Kidney (tissue), 14 donors: ENCODE results near the gene SMARCAL1. TPM values are rescaled to one million over a fixed set of nuclear protein-coding genes. Genes with fewer than 3 reads are reported as not detected.

Experiments
- DNase-seq, 5 donors: peaks; one replicate each; pipeline ENCODE4 v3.0.0-alpha.2; 2013 to 2020
- FAIRE-seq: peaks from 2 replicates; lab custom pipeline; 2012; peaks lifted over from hg19 to GRCh38; lab: Jason Lieb, UNC
- H3K27ac ChIP-seq, 2 donors: one replicate each; pipeline ENCODE4 v1.7.0; 2013; ENCODE audit warnings: low read depth in 2 of 2, low read length in 2 of 2, inconsistent platforms in 1 of 2
- H3K27me3 ChIP-seq: one replicate; pipeline ENCODE4 v1.7.1; 2013; ENCODE audit warnings: low read length, inconsistent platforms; ENCODE audit not compliant: control insufficient read depth, insufficient read depth
- H3K36me3 ChIP-seq, 3 donors: one replicate each; pipeline versions ENCODE4 v1.7.0 to v1.7.1; 2013; ENCODE audit warnings: low read length in 3 of 3, control low read depth in 1 of 3, inconsistent platforms in 1 of 3; ENCODE audit not compliant: insufficient read depth in 3 of 3, control insufficient read depth in 2 of 3
- H3K4me1 ChIP-seq, 3 donors: one replicate each; pipeline versions ENCODE4 v1.7.0 to v1.7.1; 2013; ENCODE audit warnings: low read length in 3 of 3, inconsistent platforms in 1 of 3, low read depth in 1 of 3; ENCODE audit not compliant: control insufficient read depth in 2 of 3, insufficient read depth in 2 of 3
- H3K4me3 ChIP-seq, 3 donors: one replicate each; pipeline versions ENCODE4 v1.7.0 to v1.8.1; 2013; ENCODE audit warnings: low read length in 3 of 3, control low read depth in 1 of 3, inconsistent platforms in 1 of 3
- H3K9ac ChIP-seq, 3 donors: one replicate each; pipeline versions ENCODE4 v1.7.0 to v1.7.1; 2013; ENCODE audit warnings: low read length in 3 of 3, control low read depth in 1 of 3, inconsistent platforms in 1 of 3
- H3K9me3 ChIP-seq, 3 donors: one replicate each; pipeline versions ENCODE4 v1.7.0 to v1.7.1; 2013; ENCODE audit warnings: low read length in 3 of 3, control low read depth in 1 of 3, inconsistent platforms in 1 of 3; ENCODE audit not compliant: control insufficient read depth in 2 of 3, insufficient read depth in 1 of 3
- intact Hi-C: fragments of 100-400 bp; cut with DNase I; formaldehyde crosslinking; loops from one replicate; pipeline ENCODE4 v1.11.1; 2022
- polyA plus RNA-seq: library from polyadenylated mRNA; stranded (reverse); fragments of 350-450 nt; fragmentation: Illumina TruSeq; extraction: RNeasy Lipid Tissue Mini Kit (QIAGEN cat#74804); gene quantifications from one replicate; pipeline ENCODE4 v1.2.3, GENCODE V29; 2014; ENCODE audit warnings: low read depth, low replicate concordance; ENCODE audit not compliant: insufficient read depth
- total RNA-seq: library from RNA; stranded (reverse); fragmentation: NEBNext Ultra II Directional; extraction: Animal tissue kit (Norgen Biotek cat#: 25700); gene quantifications from one replicate; pipeline ENCODE4 v1.2.1, GENCODE V29; 2021
- TF ChIP-seq, protein P1 (sequence below): IDR thresholded peaks from 3 replicates; pipeline ENCODE4 v1.5.1; 2012; ENCODE audit warnings: mild to moderate bottlenecking, moderate library complexity, borderline replicate concordance; ENCODE audit not compliant: insufficient read depth; ENCODE audit errors: extremely low read depth
- donor health status: control.
- donor health status: control.
- donor health status: control.
- donor health status: control.
- donor health status: control.
- donor health status: DM: yes; HTN: yes; CAD: no.
- donor health status: Normal renal cell carcinoma (clear cell type).

Gene SMARCAL1
- total and polyA plus RNA-seq, 2 donors from 2014 or later = 9.7 to 17.3 TPM

DNA sequence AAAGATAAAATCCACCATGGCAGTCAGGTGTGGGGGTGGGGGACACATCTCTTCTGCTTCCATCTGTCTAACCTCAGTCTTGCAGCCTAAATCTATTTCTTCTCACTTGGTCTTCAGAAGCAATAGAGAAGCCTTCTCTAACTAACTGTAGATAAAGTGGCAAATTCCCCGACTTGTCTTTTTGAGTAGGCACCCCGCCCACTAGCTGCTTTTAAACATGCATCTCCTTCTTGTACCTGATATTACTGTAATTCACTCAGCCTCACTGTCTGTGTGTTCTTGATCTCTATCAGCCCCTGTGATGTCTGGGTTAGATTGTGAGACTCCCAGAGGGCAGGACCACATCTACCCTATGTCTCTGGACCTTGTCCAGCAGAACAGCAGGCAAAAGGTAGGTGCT is 46.8 kb upstream of the SMARCAL1 start:
- Histone ChIP-seq H3K27ac (no peak overlapping the region), H3K4me3 (no peak overlapping the region), H3K9ac (no peak overlapping the region), H3K9me3 (no peaks in the 10 kb centered on the region), H3K4me1 (no peaks in the 10 kb centered on the region), H3K27me3 (peaks cover 12% of the 10 kb centered on the region), H3K36me3 (no peaks in the 10 kb centered on the region)
- intact Hi-C loops = no loop called here
- DNase-seq (no peak), FAIRE-seq (no peak)
- TF ChIP-seq, protein P1, sequence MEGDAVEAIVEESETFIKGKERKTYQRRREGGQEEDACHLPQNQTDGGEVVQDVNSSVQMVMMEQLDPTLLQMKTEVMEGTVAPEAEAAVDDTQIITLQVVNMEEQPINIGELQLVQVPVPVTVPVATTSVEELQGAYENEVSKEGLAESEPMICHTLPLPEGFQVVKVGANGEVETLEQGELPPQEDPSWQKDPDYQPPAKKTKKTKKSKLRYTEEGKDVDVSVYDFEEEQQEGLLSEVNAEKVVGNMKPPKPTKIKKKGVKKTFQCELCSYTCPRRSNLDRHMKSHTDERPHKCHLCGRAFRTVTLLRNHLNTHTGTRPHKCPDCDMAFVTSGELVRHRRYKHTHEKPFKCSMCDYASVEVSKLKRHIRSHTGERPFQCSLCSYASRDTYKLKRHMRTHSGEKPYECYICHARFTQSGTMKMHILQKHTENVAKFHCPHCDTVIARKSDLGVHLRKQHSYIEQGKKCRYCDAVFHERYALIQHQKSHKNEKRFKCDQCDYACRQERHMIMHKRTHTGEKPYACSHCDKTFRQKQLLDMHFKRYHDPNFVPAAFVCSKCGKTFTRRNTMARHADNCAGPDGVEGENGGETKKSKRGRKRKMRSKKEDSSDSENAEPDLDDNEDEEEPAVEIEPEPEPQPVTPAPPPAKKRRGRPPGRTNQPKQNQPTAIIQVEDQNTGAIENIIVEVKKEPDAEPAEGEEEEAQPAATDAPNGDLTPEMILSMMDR = no peak

DNA sequence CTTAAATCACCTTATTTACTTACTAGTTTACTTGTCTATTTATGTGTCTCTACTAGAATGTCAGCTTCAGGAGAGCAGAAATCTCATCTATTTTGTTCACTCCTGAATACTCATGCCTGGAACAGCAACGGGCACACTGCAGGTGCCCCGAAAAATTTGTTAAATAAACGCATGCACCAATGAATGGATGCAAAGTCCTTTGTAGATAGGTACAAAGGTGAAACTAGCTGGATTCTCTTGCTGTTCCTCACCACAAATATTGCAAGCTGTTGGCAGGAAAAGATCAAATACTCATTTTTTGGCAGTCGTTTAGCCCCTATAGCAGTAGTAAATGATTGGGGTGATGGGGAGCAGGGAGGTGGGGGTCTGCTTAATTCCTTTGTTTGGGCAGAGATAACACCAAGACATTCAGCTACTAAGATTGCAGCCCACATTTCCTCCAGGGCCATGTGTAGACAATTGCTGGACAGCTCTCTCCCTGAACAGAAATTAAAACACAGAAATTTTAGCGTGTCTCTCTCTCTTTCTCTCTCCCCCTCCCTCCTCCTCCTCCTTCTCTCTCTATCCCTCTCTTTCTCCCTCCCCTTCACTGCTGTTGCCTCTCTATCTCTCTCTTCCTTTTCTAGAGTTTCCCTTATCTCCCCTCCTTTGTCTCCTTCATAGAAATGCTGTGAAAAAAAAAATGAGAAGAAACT is 45.4 kb upstream of the SMARCAL1 start:
- Histone ChIP-seq H3K36me3 (no peaks in the 10 kb centered on the region), H3K27me3 (peaks cover 16% of the 10 kb centered on the region), H3K4me1 (peaks cover 0 to 1% (median 0%) of the 10 kb centered on the region in 3 donors), H3K27ac (no peak overlapping the region), H3K4me3 (no peak overlapping the region), H3K9ac (no peak overlapping the region), H3K9me3 (no peaks in the 10 kb centered on the region)
- TF ChIP-seq, protein P1 = no peak
- intact Hi-C loops = no loop called here
- DNase-seq (peak in 1 of 5 donors; percentile 21), FAIRE-seq (no peak)

DNA sequence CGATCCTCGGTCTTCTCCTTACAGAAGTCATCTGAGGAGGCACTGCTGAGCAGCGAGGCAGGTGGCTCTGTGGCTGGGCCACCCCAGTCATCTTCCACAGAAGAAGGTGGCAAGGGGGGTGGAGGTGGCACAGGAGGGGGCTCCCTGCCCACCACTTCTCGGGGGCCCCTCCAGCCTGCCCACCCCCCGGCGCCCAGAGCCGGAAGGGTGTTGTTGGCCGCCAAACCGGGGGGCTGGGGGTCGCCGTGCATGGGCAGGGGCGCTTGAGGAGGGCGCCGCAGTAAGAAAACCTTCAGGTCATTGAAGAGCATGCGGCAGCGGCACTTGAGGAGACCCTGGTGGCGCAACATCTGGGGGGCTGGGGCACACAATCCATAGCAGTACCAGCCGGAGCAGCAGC is 42.5 kb upstream of the SMARCAL1 start:
- Histone ChIP-seq H3K9ac (no peak overlapping the region), H3K9me3 (peaks cover 0 to 2% (median 0%) of the 10 kb centered on the region in 3 donors), H3K27me3 (peaks cover 16% of the 10 kb centered on the region), H3K4me3 (no peak overlapping the region), H3K27ac (no peak overlapping the region), H3K4me1 (peaks cover 0 to 3% (median 0%) of the 10 kb centered on the region in 3 donors), H3K36me3 (no peaks in the 10 kb centered on the region)
- TF ChIP-seq, protein P1 = no peak
- DNase-seq = no peak
- intact Hi-C loops = no loop called here
- no peak for FAIRE-seq
